Measurements from ENCODE around the gene SDHAF4. TPM values are rescaled to one million over a fixed set of nuclear protein-coding genes. Genes with fewer than 3 reads are reported as not detected.

SDHAF4 gene
- total and polyA plus RNA-seq, 10 of the 15 experiments (the other 5 are each of a cell fraction or from before 2014, with no cell fraction given) = 8.4 to 20.4 (median 15.6) TPM

DNA sequence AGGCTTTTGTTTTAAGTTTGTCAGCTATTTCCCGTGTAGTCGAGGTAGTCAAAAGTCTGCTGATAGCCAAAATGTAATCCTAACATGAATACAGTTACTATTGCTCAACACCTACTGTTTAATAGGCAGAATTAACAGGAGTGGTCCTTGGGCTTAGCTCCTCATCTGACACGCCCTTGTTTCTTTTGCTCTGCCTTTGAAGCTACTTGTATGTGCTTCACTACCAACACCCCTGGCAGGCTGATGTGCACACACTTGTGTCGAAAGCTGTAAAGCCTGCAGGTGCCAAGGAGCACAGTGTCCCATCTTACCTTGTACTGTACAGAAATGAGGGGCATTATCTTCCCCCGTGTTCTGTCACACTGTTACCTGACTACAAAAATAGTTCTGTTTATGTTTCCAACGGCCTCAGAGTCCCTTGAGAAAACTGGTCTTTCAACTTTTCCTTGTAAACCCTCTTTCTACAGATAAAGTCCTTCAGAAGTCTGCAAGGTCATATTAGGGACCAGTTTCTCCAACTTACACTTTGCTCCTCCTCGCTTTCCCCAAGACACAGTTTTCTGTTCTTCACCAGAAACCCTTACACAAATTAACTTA is 9.3 kb downstream of the SDHAF4 start:
- SMC1A ChIA-PET (ENCODE audit: uncharacterized antibody, unreplicated experiment) = no interaction called here
- WGBS (ENCODE audit: insufficient coverage, insufficient replicate concordance, low lambda C conversion rate, missing lambda C conversion rate) = 87% methylated on average over 7 of the region's 7 CpGs
- CTCF ChIA-PET = interaction anchor here (0.6 to 0.8 kb wide), 2 partner anchors 111 to 944 kb away, joined by 3 read pairs; no protein-coding TSS in a partner anchor
- intact Hi-C loops (cut with micrococcal nuclease; ENCODE audit: unreplicated experiment) = no loop called here
- Histone ChIP-seq H3K27ac (ENCODE audit: control insufficient read depth, insufficient read depth) (no peak overlapping the region), H3K36me3 (ENCODE audit: control insufficient read depth in 2 of 2, insufficient read depth in 2 of 2, low read length in 1 of 2) (no peaks in the 10 kb centered on the region), H3K79me2 (ENCODE audit: control insufficient read depth, insufficient read depth, low read length) (no peaks in the 10 kb centered on the region), H3K27me3 (replicated peaks in 1 of 2; ENCODE audit: control insufficient read depth in 2 of 2, insufficient read depth in 2 of 2, low read length in 1 of 2) (no peaks in the 10 kb centered on the region; a peak in 1 of 4 replicates), H3K4me3 (no peak overlapping the region), H4K20me1 (ENCODE audit: control insufficient read depth, insufficient read depth) (no peaks in the 10 kb centered on the region), H3K9ac (ENCODE audit: control insufficient read depth, insufficient read depth, low read length) (no peak overlapping the region), H3K4me1 (ENCODE audit: control insufficient read depth, insufficient read depth, low read length) (no peaks in the 10 kb centered on the region), H2AFZ (ENCODE audit: control insufficient read depth, low read depth, low read length) (no peak overlapping the region), H3K4me2 (ENCODE audit: control insufficient read depth, insufficient read depth) (no peak overlapping the region), H3K9me3 (replicated peaks; ENCODE audit: control insufficient read depth, insufficient read depth, low read length) (no peaks in the 10 kb centered on the region)
- no peak for TF ChIP-seq BRCA1 (IDR thresholded peaks at IDR 0.05; ENCODE audit: low read depth, low read length)
- TF ChIP-seq ZZZ3 (IDR thresholded peaks at IDR 0.05; ENCODE audit: control insufficient read depth, insufficient read length, low read depth) = no peak
- no peak for TF ChIP-seq POLR2AphosphoS2 (IDR thresholded peaks at IDR 0.05; ENCODE audit: low read depth, low read length)
- TF ChIP-seq KDM1A (IDR thresholded peaks at IDR 0.05; ENCODE audit: borderline replicate concordance) = no peak
- TF ChIP-seq, protein P1, sequence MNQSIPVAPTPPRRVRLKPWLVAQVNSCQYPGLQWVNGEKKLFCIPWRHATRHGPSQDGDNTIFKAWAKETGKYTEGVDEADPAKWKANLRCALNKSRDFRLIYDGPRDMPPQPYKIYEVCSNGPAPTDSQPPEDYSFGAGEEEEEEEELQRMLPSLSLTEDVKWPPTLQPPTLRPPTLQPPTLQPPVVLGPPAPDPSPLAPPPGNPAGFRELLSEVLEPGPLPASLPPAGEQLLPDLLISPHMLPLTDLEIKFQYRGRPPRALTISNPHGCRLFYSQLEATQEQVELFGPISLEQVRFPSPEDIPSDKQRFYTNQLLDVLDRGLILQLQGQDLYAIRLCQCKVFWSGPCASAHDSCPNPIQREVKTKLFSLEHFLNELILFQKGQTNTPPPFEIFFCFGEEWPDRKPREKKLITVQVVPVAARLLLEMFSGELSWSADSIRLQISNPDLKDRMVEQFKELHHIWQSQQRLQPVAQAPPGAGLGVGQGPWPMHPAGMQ (IDR thresholded peaks at IDR 0.05; ENCODE audit: borderline replicate concordance) = no peak
- TF ChIP-seq ASH2L (IDR thresholded peaks at IDR 0.05; ENCODE audit: borderline replicate concordance, low read depth) = no peak
- TF ChIP-seq MEF2A (IDR thresholded peaks at IDR 0.05; ENCODE audit: insufficient read depth, low read depth, low read length) = no peak
- no peak for TF ChIP-seq NRF1 (conservative IDR thresholded peaks at IDR 0.05; ENCODE audit: low read depth, low read length)
- TF ChIP-seq RFX5 (IDR thresholded peaks at IDR 0.05; ENCODE audit: low read depth, low read length) = no peak
- no peak for TF ChIP-seq SPI1 (IDR thresholded peaks at IDR 0.05; ENCODE audit: borderline replicate concordance, insufficient read depth, low read depth, low read length)
- no peak for TF ChIP-seq MXI1 (IDR thresholded peaks at IDR 0.05; ENCODE audit: low read depth, low read length)
- TF ChIP-seq SMARCA5 (IDR thresholded peaks at IDR 0.05) = no peak
- TF ChIP-seq GABPA (IDR thresholded peaks at IDR 0.05; ENCODE audit: low read depth) = no peak
- TF ChIP-seq SREBF2 (IDR thresholded peaks at IDR 0.05; ENCODE audit: low read length) = no peak
- TF ChIP-seq RB1 (IDR thresholded peaks at IDR 0.05; ENCODE audit: borderline replicate concordance) = no peak
- TF ChIP-seq IKZF2 (IDR thresholded peaks at IDR 0.05) = no peak
- no peak for DNase-seq (ENCODE audit: low read depth, low spot score)
- FAIRE-seq = no peak
- no TSS peak for BruUV-seq (replicated peaks)
- no peak for ATAC-seq
- POLR2A ChIA-PET = no interaction called here
- in situ Hi-C loops (cut with MboI) = no loop called here
- RAD21 ChIA-PET (ENCODE audit: unreplicated experiment) = no interaction called here
